ENCODE measurements around the gene IGF2BP2. TPM values are rescaled to one million over a fixed set of nuclear protein-coding genes. Genes with fewer than 3 reads are reported as not detected.

The IGF2BP2 gene
- total RNA-seq, 4 donors from 2014 or later = 12.4 to 45.7 (median 15.9) TPM

GRCh38 chr3:185722881-185723280, 102.0 kb downstream of the IGF2BP2 start:
- Histone ChIP-seq H3K27me3 (no peaks in the 10 kb centered on the region), H3K4me3 (replicated peaks in 1 of 3) (no peak overlapping the region), H3K4me1 (no peaks in the 10 kb centered on the region), H3K9me3 (no peaks in the 10 kb centered on the region), H3K36me3 (no peaks in the 10 kb centered on the region), H3K27ac (no peak overlapping the region)
- TF ChIP-seq CTCF (IDR thresholded peaks at IDR 0.05) (no peak), POLR2A (IDR thresholded peaks at IDR 0.05) (no peak)
- intact Hi-C loops (cut with DNase I) = no loop called here
- DNase-seq = no peak
- 80 to 82% methylated on average over 5 of the region's 5 CpGs for WGBS, 2 donors

GRCh38 chr3:185721970-185722369, 102.9 kb downstream of the IGF2BP2 start:
- no peaks in the 10 kb centered on the region for H3K36me3 ChIP-seq
- DNase-seq = no peak
- no peaks in the 10 kb centered on the region for H3K27me3 ChIP-seq
- peaks cover 0 to 5% of the 10 kb centered on the region in 2 donors for H3K4me1 ChIP-seq
- no peaks in the 10 kb centered on the region for H3K9me3 ChIP-seq
- intact Hi-C loops (cut with DNase I) = no loop called here
- WGBS, 2 donors = 91% methylated on average over 3 of the region's 3 CpGs
- no peak for TF ChIP-seq POLR2A (IDR thresholded peaks at IDR 0.05)
- no peak for TF ChIP-seq CTCF (IDR thresholded peaks at IDR 0.05)
- H3K27ac ChIP-seq = no peak overlapping the region
- H3K4me3 ChIP-seq (replicated peaks in 1 of 3) = no peak overlapping the region

GRCh38 chr3:185720326-185720725, 104.5 kb downstream of the IGF2BP2 start:
- Histone ChIP-seq H3K36me3 (no peaks in the 10 kb centered on the region), H3K27ac (no peak overlapping the region), H3K9me3 (no peaks in the 10 kb centered on the region), H3K27me3 (no peaks in the 10 kb centered on the region), H3K4me3 (replicated peaks in 1 of 3) (no peak overlapping the region), H3K4me1 (peaks cover 0 to 13% of the 10 kb centered on the region in 2 donors)
- intact Hi-C loops (cut with DNase I) = no loop called here
- TF ChIP-seq CTCF (IDR thresholded peaks at IDR 0.05) = no peak
- TF ChIP-seq POLR2A (IDR thresholded peaks at IDR 0.05) = no peak
- WGBS, 2 donors = 77 to 87% methylated on average over 9 of the region's 9 CpGs
- DNase-seq = no peak

- Histone ChIP-seq H3K9me3 (no peaks in the 10 kb centered on the region), H3K36me3 (no peaks in the 10 kb centered on the region), H3K27me3 (no peaks in the 10 kb centered on the region), H3K4me3 (replicated peaks in 1 of 3) (no peak overlapping the region), H3K4me1 (peaks cover 0 to 20% of the 10 kb centered on the region in 2 donors), H3K27ac (no peak overlapping the region)
- WGBS, 2 donors = 94 to 96% methylated on average over 7 of the region's 7 CpGs
- intact Hi-C loops (cut with DNase I) = no loop called here
- TF ChIP-seq CTCF (IDR thresholded peaks at IDR 0.05) (no peak), POLR2A (IDR thresholded peaks at IDR 0.05) (no peak)
- DNase-seq = no peak
Observed at GRCh38 chr3:185718736-185719593, 105.9 kb downstream of the IGF2BP2 start.

GRCh38 chr3:185717627-185718402, 107.0 kb downstream of the IGF2BP2 start:
- Histone ChIP-seq H3K27ac (no peak overlapping the region), H3K27me3 (no peaks in the 10 kb centered on the region), H3K4me1 (peaks cover 0 to 20% of the 10 kb centered on the region in 2 donors), H3K4me3 (replicated peaks in 1 of 3) (no peak overlapping the region), H3K9me3 (no peaks in the 10 kb centered on the region), H3K36me3 (no peaks in the 10 kb centered on the region)
- 78 to 86% methylated on average over 9 of the region's 9 CpGs for WGBS, 2 donors
- intact Hi-C loops (cut with DNase I) = no loop called here
- no peak for DNase-seq
- no peak for TF ChIP-seq CTCF (IDR thresholded peaks at IDR 0.05)
- TF ChIP-seq POLR2A (IDR thresholded peaks at IDR 0.05) = no peak
